ENCODE results near the gene PSD2. TPM values are rescaled to one million over a fixed set of nuclear protein-coding genes. Genes with fewer than 3 reads are reported as not detected.

PSD2 gene
- total and polyA plus RNA-seq, 4 donors, result 0.05 TPM; not detected in 3

DNA sequence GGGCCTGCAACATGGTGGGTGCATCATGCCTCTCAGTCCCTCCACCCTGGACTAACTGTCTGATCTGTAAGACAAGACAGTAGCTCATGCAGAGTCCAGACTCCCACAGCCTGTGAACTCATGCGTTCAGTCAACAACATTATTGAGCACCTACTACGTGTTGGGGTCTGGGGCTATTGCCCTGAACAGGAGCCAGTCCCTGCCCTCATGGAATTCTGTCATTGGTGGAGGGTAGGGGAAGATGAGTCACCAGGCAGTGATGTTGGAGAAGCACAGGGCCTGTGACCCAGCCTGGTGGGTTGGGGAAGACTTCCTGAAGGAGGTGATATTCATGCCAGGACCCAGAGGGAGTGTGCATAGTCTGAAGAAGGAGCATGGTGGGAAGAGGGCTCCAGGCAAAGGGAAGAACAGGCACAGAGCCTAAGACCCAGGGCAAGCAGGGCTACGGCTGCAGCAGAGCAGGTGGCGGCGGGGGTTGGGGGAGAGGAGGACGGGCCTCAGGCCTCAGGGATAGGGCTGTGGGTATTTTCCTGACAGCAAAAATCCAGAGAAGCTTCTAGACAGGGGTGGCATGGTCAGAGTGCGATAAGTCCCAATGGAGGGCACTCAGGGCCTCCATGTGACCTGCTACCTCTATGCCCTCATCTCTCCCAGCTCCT lies 26.7 kb upstream of the PSD2 start:
- no peaks in the 10 kb centered on the region for H3K36me3 ChIP-seq (ENCODE audit: control insufficient read depth in 4 of 4, insufficient read depth in 3 of 4, low read depth in 1 of 4, low read length in 3 of 4)
- peaks cover 3 to 13% (median 8%) of the 10 kb centered on the region in 4 donors for H3K4me1 ChIP-seq (ENCODE audit: control insufficient read depth in 4 of 4, insufficient read depth in 4 of 4, low read length in 3 of 4)
- H3K27ac ChIP-seq (ENCODE audit: low read depth in 1 of 2, low read length in 2 of 2), result no peak overlapping the region
- WGBS, result 93% methylated on average over 7 of the region's 7 CpGs
- H3K27me3 ChIP-seq (ENCODE audit: control insufficient read depth in 4 of 4, insufficient read depth in 4 of 4, low read length in 3 of 4), result peaks cover 0 to under 1% (median 0%) of the 10 kb centered on the region in 4 donors
- H3K9ac ChIP-seq (ENCODE audit: low read depth in 1 of 2, low read length in 2 of 2), result no peak overlapping the region
- TF ChIP-seq JUND (IDR thresholded peaks at IDR 0.05), result no peak
- TF ChIP-seq GABPA (IDR thresholded peaks at IDR 0.05 in 1 of 2, conservative IDR thresholded peaks at IDR 0.05 in 1 of 2), result no peak
- no peak for TF ChIP-seq RAD21 (IDR thresholded peaks at IDR 0.05)
- TF ChIP-seq HNF4A (conservative IDR thresholded peaks at IDR 0.05), result no peak
- no peak for TF ChIP-seq ZBTB33 (IDR thresholded peaks at IDR 0.05)
- TF ChIP-seq, protein P1, sequence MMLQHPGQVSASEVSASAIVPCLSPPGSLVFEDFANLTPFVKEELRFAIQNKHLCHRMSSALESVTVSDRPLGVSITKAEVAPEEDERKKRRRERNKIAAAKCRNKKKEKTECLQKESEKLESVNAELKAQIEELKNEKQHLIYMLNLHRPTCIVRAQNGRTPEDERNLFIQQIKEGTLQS (IDR thresholded peaks at IDR 0.05), result no peak
- TF ChIP-seq, protein P2, sequence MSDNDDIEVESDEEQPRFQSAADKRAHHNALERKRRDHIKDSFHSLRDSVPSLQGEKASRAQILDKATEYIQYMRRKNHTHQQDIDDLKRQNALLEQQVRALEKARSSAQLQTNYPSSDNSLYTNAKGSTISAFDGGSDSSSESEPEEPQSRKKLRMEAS (IDR thresholded peaks at IDR 0.05), result no peak
- TF ChIP-seq EGR1 (IDR thresholded peaks at IDR 0.05; ENCODE audit: low read depth in 2 of 2), result no peak
- no peak for TF ChIP-seq NR2F2 (IDR thresholded peaks at IDR 0.05)
- TF ChIP-seq CTCF (IDR thresholded peaks at IDR 0.05; ENCODE audit: low read depth, low read length, missing input control), result no peak
- TF ChIP-seq TAF1 (conservative IDR thresholded peaks at IDR 0.05), result no peak
- no peak for TF ChIP-seq REST (IDR thresholded peaks at IDR 0.05)
- no peak for TF ChIP-seq RXRA (IDR thresholded peaks at IDR 0.05)
- no peak for TF ChIP-seq FOXA1 (IDR thresholded peaks at IDR 0.05)
- no peak for TF ChIP-seq SP1 (IDR thresholded peaks at IDR 0.05)
- TF ChIP-seq FOXA2 (IDR thresholded peaks at IDR 0.05), result no peak
- TF ChIP-seq YY1 (IDR thresholded peaks at IDR 0.05), result no peak
- H3K4me3 ChIP-seq (ENCODE audit: low read depth in 1 of 3, low read length in 3 of 3), result no peak overlapping the region
- H3K9me3 ChIP-seq (ENCODE audit: control insufficient read depth in 4 of 4, low read length in 3 of 4), result no peaks in the 10 kb centered on the region
- DNase-seq (ENCODE audit: low spot score), result no peak
